Suppressor macrophage treated with lipopolysaccharide for 1 hour (primary cell): ENCODE measurements around the gene COL28A1.

Experiments
- DNase-seq, 3 donors: peaks; one replicate each; pipeline ENCODE4 v3.0.0-alpha.2; 2020 to 2022

The COL28A1 gene

GRCh38 chr7:7327423-7327822 lies 208.2 kb downstream of the COL28A1 start:
- no peak for DNase-seq

- DNase-seq: no peak
These were observed 211.0 kb downstream of the COL28A1 start for GRCh38 chr7:7324698-7325097.

- no peak for DNase-seq
These were observed 211.8 kb downstream of the COL28A1 start for GRCh38 chr7:7323921-7324320.

- no peak for DNase-seq
These were observed 212.3 kb downstream of the COL28A1 start for GRCh38 chr7:7323352-7323751.

GRCh38 chr7:7321681-7322080 lies 214.0 kb downstream of the COL28A1 start:
- no peak for DNase-seq

- DNase-seq: peak; percentile 27 to 44 (median 42)
These were observed 217.1 kb downstream of the COL28A1 start for GRCh38 chr7:7318601-7319000.

GRCh38 chr7:7317850-7318249 lies 217.8 kb downstream of the COL28A1 start:
- no peak for DNase-seq

- DNase-seq: no peak
These were observed 219.8 kb downstream of the COL28A1 start for GRCh38 chr7:7315851-7316250.

GRCh38 chr7:7312323-7312722 lies 223.3 kb downstream of the COL28A1 start:
- DNase-seq: no peak

GRCh38 chr7:7311001-7311400 lies 224.7 kb downstream of the COL28A1 start:
- no peak for DNase-seq

- DNase-seq: peak in 2 of 3 donors; percentile 19 to 22
These were observed 226.5 kb downstream of the COL28A1 start for GRCh38 chr7:7309203-7309602.
